Tibial nerve (tissue), 4 donors: Measurements from ENCODE around the gene TSPAN2.

ENCODE experiments used
- CTCF ChIP-seq, 5 experiments: fragments of 200-600 bp in 3 of 5; fragments of 450-650 bp in 2 of 5; sonication (generic) in 3 of 5; IDR thresholded peaks; one replicate each; pipeline ENCODE4 v1.5.1; 2016 to 2019; ENCODE audit warnings: antibody characterized with exemption in 5 of 5, mild to moderate bottlenecking in 3 of 5, moderate library complexity in 2 of 5
- EP300 ChIP-seq, 2 donors: sonication (generic); formaldehyde crosslinking; IDR thresholded peaks; one replicate each; pipeline ENCODE4 v1.6.1; 2017; ENCODE audit warnings: antibody characterized with exemption in 2 of 2, mild to moderate bottlenecking in 1 of 2
- POLR2A ChIP-seq, 2 donors: fragments of 450-650 bp; IDR thresholded peaks; one replicate each; pipeline ENCODE4 v1.6.1; 2017; ENCODE audit warnings: antibody characterized with exemption in 2 of 2, mild to moderate bottlenecking in 2 of 2, moderate library complexity in 2 of 2

- TF ChIP-seq CTCF (IDR thresholded peaks at IDR 0.05) (no peak), POLR2A (IDR thresholded peaks at IDR 0.05) (no peak), EP300 (IDR thresholded peaks at IDR 0.05) (no peak)
Observed at GRCh38 chr1:115046751-115047150, 42.6 kb downstream of the TSPAN2 start.
